ENCODE results near the gene CDK5RAP2.
"Not testable (repeated sequence)": the region's sequence is repeated elsewhere in the genome, so short reads cannot be mapped to it uniquely, and the experiment has no call there.

The CDK5RAP2 gene

GRCh38 chr9:120587328-120587727 is 7.4 kb upstream of the CDK5RAP2 start:
- no peak for DNase-seq (ENCODE audit: low read depth)

GRCh38 chr9:120583958-120584369 is 4.0 kb upstream of the CDK5RAP2 start:
- DNase-seq (ENCODE audit: low read depth) = peak; percentile 87

- DNase-seq (ENCODE audit: low read depth) = no peak
These were observed 572 bp downstream of the CDK5RAP2 start for GRCh38 chr9:120579139-120580050.

GRCh38 chr9:120574473-120574872 is 5.5 kb downstream of the CDK5RAP2 start:
- no peak for DNase-seq (ENCODE audit: low read depth)

GRCh38 chr9:120572472-120572871 is 7.5 kb downstream of the CDK5RAP2 start:
- DNase-seq (ENCODE audit: low read depth) = no peak

GRCh38 chr9:120571443-120572257 is 8.3 kb downstream of the CDK5RAP2 start:
- DNase-seq (ENCODE audit: low read depth) = peak; percentile 60

GRCh38 chr9:120570296-120570695 is 9.7 kb downstream of the CDK5RAP2 start:
- DNase-seq (ENCODE audit: low read depth) = no peak

GRCh38 chr9:120569556-120569955 is 10.4 kb downstream of the CDK5RAP2 start:
- no peak for DNase-seq (ENCODE audit: low read depth)

GRCh38 chr9:120568816-120569215 is 11.2 kb downstream of the CDK5RAP2 start:
- DNase-seq (ENCODE audit: low read depth) = no peak

GRCh38 chr9:120567874-120568273 is 12.1 kb downstream of the CDK5RAP2 start:
- no peak for DNase-seq (ENCODE audit: low read depth)

GRCh38 chr9:120567081-120567480 is 12.9 kb downstream of the CDK5RAP2 start:
- no peak for DNase-seq (ENCODE audit: low read depth)

- DNase-seq (ENCODE audit: low read depth) = no peak
These were observed 15.4 kb downstream of the CDK5RAP2 start for GRCh38 chr9:120564589-120564988.

- DNase-seq (ENCODE audit: low read depth) = no peak
These were observed 17.0 kb downstream of the CDK5RAP2 start for GRCh38 chr9:120562861-120563443.

- no peak for DNase-seq (ENCODE audit: low read depth)
These were observed 18.3 kb downstream of the CDK5RAP2 start for GRCh38 chr9:120561709-120562108.

- DNase-seq (ENCODE audit: low read depth) = no peak
These were observed 20.4 kb downstream of the CDK5RAP2 start for GRCh38 chr9:120559546-120559945.

- no peak for DNase-seq (ENCODE audit: low read depth)
These were observed 21.5 kb downstream of the CDK5RAP2 start for GRCh38 chr9:120558454-120558853.

- no peak for DNase-seq (ENCODE audit: low read depth)
These were observed 22.8 kb downstream of the CDK5RAP2 start for GRCh38 chr9:120557205-120557604.

GRCh38 chr9:120556775-120557174 is 23.2 kb downstream of the CDK5RAP2 start:
- no peak for DNase-seq (ENCODE audit: low read depth)

- DNase-seq (ENCODE audit: low read depth) = no peak
These were observed 24.1 kb downstream of the CDK5RAP2 start for GRCh38 chr9:120555839-120556238.

GRCh38 chr9:120552210-120552704 is 27.7 kb downstream of the CDK5RAP2 start:
- DNase-seq (ENCODE audit: low read depth) = not testable (repeated sequence)

GRCh38 chr9:120545701-120546550 is 34.0 kb downstream of the CDK5RAP2 start:
- DNase-seq (ENCODE audit: low read depth) = no peak

Measured in stromal cell of bone marrow (primary cell).